ENCODE measurements around the gene MEPCE.

DNA sequence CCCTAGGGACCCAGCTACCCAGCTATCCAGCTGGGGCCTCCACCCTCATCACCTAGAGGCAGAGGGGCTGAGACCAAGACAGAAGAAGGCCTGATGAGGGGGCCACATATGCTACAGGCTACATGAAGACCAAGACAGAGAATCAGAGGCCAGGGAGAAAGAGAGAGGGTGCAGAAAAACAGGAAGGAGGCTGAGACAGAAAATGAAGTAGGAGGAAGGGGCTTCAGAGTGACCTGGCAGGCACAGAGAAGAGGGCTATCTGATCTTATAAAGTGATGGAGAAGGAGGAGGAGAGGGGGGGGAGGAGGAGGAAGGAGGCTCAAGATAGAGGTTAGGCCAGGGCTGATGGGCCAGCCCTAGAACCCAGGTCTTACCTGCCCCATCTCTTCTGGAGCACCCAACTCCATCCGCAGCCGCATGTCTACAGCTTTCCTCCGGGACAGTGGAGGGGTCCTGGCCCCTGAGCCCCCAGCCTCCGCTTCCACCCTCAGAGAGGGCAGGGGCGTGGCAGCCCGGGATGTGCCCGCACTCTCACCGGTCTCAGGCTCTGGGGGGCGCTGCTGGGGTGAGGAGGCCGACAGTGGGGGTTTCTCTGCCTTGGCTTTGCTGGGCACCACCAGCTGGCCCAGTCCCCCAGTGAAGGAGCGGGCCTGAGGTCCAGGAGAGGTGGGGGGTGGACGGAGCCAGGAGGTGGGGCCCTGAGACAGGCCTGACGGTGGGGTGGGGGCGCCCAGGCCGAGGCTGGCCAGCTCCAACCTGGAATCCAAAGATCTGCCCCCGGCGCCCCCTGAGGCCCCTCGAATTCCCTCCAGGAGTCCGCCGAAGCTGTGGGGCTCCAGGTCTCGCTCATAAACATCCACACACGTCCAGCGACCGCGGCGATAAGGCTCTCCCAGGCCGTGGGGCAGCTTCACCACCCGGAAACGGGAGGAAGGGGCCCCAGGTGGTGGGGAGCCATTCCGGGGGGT is 47.6 kb downstream of the MEPCE start:
- no peak for TF ChIP-seq POLR2A (IDR thresholded peaks at IDR 0.05)
- TF ChIP-seq, protein P1, sequence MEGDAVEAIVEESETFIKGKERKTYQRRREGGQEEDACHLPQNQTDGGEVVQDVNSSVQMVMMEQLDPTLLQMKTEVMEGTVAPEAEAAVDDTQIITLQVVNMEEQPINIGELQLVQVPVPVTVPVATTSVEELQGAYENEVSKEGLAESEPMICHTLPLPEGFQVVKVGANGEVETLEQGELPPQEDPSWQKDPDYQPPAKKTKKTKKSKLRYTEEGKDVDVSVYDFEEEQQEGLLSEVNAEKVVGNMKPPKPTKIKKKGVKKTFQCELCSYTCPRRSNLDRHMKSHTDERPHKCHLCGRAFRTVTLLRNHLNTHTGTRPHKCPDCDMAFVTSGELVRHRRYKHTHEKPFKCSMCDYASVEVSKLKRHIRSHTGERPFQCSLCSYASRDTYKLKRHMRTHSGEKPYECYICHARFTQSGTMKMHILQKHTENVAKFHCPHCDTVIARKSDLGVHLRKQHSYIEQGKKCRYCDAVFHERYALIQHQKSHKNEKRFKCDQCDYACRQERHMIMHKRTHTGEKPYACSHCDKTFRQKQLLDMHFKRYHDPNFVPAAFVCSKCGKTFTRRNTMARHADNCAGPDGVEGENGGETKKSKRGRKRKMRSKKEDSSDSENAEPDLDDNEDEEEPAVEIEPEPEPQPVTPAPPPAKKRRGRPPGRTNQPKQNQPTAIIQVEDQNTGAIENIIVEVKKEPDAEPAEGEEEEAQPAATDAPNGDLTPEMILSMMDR (IDR thresholded peaks at IDR 0.05): no peak
